Lower leg skin (tissue), 4 donors: ENCODE measurements around the gene CUL3. TPM values are rescaled to one million over a fixed set of nuclear protein-coding genes. Genes with fewer than 3 reads are reported as not detected.

ENCODE experiments used
- DNase-seq, 2 donors: peaks; one replicate each; pipeline ENCODE4 v3.0.0-alpha.2; 2019; ENCODE audit warnings: low spot score in 2 of 2
- H3K4me3 ChIP-seq: fragments of 200-600 bp; sonication (generic); 2 replicates; pipeline ENCODE4 v1.5.1; 2017; ENCODE audit warnings: mild to moderate bottlenecking, low read depth; ENCODE audit not compliant: poor library complexity, severe bottlenecking
- POLR2A ChIP-seq, 2 donors: fragments of 450-650 bp; IDR thresholded peaks; one replicate each; pipeline ENCODE4 v1.6.1; 2016 to 2017; ENCODE audit warnings: antibody characterized with exemption in 2 of 2, mild to moderate bottlenecking in 1 of 2, moderate library complexity in 1 of 2
- WGBS, 2 donors: methylation state at CpG; one replicate each; pipeline ENCODE4 v1.1.5; 2018; 5-methylcytosine and 5-hydroxymethylcytosine counted together
- intact Hi-C: fragments of 100-400 bp; cut with DNase I; formaldehyde crosslinking; loops from one replicate; pipeline ENCODE4 v1.15.0; 2023; ENCODE audit warnings: low total_unique reads
- total RNA-seq, 4 donors: library from RNA; depleted of rRNA; stranded (reverse); fragments of >200 nt; gene quantifications; one replicate each; pipeline ENCODE4 v1.1.0, GENCODE V29; 2016
- TF ChIP-seq, protein P1 (sequence below), 3 donors: fragments of 450-650 bp; IDR thresholded peaks; one replicate each; pipeline ENCODE4 v1.5.1; 2016; ENCODE audit warnings: antibody characterized with exemption in 3 of 3, mild to moderate bottlenecking in 3 of 3, moderate library complexity in 2 of 3

CUL3 gene
- total RNA-seq, 4 donors from 2014 or later, result 66.0 to 105 (median 82.6) TPM

DNA sequence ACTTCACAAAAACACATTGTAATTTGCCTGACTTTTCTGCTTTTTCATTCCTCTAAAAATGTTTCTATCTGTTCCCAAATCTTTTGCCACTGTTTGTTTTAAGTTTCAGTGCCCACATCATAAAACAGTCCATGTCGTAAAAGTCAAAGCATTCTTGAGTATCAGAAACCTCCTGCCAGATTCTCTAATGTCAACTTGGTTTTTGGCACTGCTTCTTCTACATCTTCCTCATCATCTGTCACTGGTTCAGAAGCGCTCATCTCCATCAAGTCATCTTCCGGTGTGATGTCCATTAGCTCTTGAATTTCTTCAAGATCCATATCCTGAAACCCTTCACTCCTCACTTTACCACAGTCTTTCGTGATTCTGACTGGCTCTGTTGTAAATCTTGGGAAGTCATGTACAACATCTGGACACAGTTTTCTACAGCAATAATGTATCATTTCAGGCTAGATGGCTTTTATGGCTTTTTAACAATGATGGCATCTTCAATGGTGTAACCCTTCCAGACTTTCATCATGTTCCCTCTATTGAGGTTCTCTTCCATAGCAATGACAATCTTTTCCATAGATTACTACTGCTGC is 19.6 kb downstream of the CUL3 start:
- intact Hi-C loops, result no loop called here
- H3K4me3 ChIP-seq, result no peak overlapping the region
- DNase-seq, result no peak
- no peak for TF ChIP-seq POLR2A (IDR thresholded peaks at IDR 0.05)
- TF ChIP-seq, protein P1, sequence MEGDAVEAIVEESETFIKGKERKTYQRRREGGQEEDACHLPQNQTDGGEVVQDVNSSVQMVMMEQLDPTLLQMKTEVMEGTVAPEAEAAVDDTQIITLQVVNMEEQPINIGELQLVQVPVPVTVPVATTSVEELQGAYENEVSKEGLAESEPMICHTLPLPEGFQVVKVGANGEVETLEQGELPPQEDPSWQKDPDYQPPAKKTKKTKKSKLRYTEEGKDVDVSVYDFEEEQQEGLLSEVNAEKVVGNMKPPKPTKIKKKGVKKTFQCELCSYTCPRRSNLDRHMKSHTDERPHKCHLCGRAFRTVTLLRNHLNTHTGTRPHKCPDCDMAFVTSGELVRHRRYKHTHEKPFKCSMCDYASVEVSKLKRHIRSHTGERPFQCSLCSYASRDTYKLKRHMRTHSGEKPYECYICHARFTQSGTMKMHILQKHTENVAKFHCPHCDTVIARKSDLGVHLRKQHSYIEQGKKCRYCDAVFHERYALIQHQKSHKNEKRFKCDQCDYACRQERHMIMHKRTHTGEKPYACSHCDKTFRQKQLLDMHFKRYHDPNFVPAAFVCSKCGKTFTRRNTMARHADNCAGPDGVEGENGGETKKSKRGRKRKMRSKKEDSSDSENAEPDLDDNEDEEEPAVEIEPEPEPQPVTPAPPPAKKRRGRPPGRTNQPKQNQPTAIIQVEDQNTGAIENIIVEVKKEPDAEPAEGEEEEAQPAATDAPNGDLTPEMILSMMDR (IDR thresholded peaks at IDR 0.05), result no peak
- 74 to 78% methylated on average over 4 of the region's 4 CpGs for WGBS, 2 donors

DNA sequence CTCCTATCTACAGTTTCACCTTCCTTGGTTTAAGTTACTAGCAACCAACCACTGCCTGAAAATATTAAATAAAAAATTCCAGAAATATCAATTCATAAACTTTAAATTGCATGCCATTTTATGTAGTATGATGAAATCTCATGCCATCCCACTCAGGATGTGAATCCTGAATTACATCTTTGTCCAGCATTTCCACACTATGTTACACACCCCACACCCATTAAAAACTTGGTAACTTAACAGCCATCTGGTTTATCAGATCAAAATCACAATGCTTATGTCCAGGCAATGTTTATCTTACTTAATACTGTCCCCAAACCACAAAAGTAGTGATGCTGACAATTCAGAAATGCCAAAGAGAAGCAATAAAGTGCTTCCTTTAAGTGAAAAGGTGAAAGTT is 21.6 kb downstream of the CUL3 start:
- no peak for DNase-seq
- intact Hi-C loops, result no loop called here
- no peak overlapping the region for H3K4me3 ChIP-seq
- TF ChIP-seq POLR2A (IDR thresholded peaks at IDR 0.05), result no peak
- TF ChIP-seq, protein P1 (IDR thresholded peaks at IDR 0.05), result no peak

DNA sequence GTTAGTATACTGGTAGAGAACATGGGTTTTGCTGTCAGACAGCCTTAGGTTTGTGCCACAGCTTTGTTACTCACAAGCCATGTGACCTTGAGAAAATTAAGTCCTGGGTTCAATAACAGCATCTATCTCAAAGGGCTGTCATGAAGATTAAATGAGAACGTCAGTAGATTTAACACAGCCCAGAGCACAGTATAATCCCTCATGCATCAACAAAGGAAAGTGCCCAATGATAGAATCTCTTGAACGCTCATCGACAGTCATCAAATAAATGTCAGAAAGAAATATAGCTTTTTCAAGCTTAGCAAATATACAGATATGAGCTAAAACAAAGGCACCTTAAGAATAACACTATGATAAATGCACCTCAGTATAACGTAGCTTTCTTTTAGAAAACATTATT is 22.3 kb downstream of the CUL3 start:
- intact Hi-C loops, result no loop called here
- H3K4me3 ChIP-seq, result no peak overlapping the region
- TF ChIP-seq, protein P1 (IDR thresholded peaks at IDR 0.05), result no peak
- no peak for TF ChIP-seq POLR2A (IDR thresholded peaks at IDR 0.05)
- no peak for DNase-seq
- 77 to 78% methylated on average over 4 of the region's 4 CpGs for WGBS, 2 donors

DNA sequence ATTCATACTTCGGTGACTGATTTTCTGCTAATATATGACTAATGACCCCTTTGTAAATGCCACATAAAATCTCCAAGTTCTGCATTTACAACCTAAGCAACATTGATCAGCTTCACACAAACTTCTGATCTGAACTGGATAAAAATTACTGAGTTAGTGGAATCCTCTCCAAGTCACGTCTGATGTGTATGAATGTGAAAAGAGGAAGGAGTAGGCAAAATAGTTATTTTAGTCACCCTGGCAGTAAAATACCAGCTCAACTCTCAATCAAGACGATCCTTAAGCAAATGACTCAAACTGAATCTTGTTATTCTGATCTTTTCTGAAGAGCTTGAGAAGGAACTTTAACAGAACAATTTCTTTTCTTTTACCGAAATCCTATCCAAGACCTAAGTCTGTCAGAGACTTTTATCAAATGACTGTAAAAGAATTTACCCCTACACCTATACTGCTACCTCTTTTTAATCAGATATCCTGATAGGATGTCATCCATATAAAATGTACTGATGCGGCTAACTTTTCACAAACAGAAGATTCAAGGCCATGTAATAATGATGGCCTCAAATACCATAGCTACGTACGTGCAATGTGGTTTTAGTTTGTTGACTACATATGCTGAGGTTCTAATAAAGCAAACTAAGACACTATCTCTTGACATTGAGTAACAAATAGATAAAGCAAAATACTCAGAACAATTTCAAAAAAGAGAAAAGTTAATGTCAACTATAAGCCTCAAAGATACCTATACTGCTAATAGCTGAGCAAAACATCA is 23.7 kb downstream of the CUL3 start:
- 67 to 68% methylated on average over 7 of the region's 7 CpGs for WGBS, 2 donors
- intact Hi-C loops, result no loop called here
- no peak for DNase-seq

DNA sequence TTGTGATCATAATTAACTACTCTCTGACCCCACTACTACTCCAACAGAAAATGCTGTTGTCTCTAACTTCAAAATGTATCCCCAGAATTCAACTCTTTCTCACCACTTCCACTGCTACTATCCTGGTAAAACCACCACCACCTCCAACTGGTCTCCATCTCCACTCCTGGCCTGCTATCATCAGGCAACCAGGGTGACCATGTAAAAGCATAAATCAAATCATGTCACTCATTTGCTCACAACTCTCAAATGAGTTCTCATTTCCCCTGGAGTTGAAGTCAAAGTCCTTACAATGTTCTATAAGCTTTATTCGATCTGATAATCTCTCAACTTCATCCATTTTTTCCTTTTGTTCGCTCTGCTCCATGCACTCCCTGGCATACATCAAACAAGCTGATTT is 24.6 kb downstream of the CUL3 start:
- intact Hi-C loops, result no loop called here
- no peak overlapping the region for H3K4me3 ChIP-seq
- TF ChIP-seq, protein P1 (IDR thresholded peaks at IDR 0.05), result no peak
- no peak for TF ChIP-seq POLR2A (IDR thresholded peaks at IDR 0.05)
- DNase-seq, result no peak
- WGBS, 2 donors, result 97% methylated on average over 2 of the region's 2 CpGs

More for the DNA sequence above, 23.7 kb downstream of the CUL3 start:
- TF ChIP-seq, protein P1 (IDR thresholded peaks at IDR 0.05), result no peak
- no peak for TF ChIP-seq POLR2A (IDR thresholded peaks at IDR 0.05)
- H3K4me3 ChIP-seq, result no peak overlapping the region
